ENCODE data around the gene CARD11. TPM values are rescaled to one million over a fixed set of nuclear protein-coding genes. Genes with fewer than 3 reads are reported as not detected.

Gene CARD11
- total RNA-seq, 1 experiment from 2014 or later: 0.82 TPM

DNA sequence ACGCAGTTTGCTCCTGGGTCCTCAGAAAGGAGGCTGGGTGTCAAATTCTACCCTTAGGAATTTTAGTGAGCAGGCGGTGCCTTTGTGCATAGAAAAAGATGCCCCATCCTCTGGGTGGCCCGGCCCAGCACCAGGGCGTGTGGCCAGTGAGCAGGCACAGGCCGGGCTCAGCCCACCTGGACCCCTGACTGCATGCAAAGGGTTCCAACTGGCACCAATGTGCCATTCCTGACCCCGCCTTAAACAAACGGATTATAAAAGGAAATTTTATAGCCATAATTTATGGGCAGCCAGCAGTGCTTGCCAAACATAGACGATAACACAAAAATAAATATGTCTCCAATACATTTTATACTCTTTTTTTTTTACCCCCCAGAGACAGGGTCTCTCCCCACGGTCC is 159.5 kb downstream of the CARD11 start:
- ATAC-seq (no peak), DNase-seq (ENCODE audit: low read depth, low spot score) (no peak)
- POLR2A ChIA-PET: no interaction called here
- Histone ChIP-seq H3K9me3 (ENCODE audit: control insufficient read depth, insufficient read depth, low read depth, low read length) (no peaks in the 10 kb centered on the region), H3K4me1 (ENCODE audit: control insufficient read depth, insufficient read depth, low read length) (peaks cover 27% of the 10 kb centered on the region), H3K27ac (ENCODE audit: low read length) (no peak overlapping the region), H3K27me3 (ENCODE audit: control insufficient read depth, insufficient read depth, low read length) (no peaks in the 10 kb centered on the region), H3K4me3 (ENCODE audit: low read depth in 2 of 2, low read length in 2 of 2) (no peak overlapping the region), H3K36me3 (ENCODE audit: control insufficient read depth, insufficient read depth, low read length) (no peaks in the 10 kb centered on the region)
- in situ Hi-C loops (cut with HindIII; ENCODE audit: low pct_unique_long_range_greater_than_20kb, low sequenced_read_pairs): no loop called here
- TF ChIP-seq, protein P1, sequence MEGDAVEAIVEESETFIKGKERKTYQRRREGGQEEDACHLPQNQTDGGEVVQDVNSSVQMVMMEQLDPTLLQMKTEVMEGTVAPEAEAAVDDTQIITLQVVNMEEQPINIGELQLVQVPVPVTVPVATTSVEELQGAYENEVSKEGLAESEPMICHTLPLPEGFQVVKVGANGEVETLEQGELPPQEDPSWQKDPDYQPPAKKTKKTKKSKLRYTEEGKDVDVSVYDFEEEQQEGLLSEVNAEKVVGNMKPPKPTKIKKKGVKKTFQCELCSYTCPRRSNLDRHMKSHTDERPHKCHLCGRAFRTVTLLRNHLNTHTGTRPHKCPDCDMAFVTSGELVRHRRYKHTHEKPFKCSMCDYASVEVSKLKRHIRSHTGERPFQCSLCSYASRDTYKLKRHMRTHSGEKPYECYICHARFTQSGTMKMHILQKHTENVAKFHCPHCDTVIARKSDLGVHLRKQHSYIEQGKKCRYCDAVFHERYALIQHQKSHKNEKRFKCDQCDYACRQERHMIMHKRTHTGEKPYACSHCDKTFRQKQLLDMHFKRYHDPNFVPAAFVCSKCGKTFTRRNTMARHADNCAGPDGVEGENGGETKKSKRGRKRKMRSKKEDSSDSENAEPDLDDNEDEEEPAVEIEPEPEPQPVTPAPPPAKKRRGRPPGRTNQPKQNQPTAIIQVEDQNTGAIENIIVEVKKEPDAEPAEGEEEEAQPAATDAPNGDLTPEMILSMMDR (IDR thresholded peaks at IDR 0.05): no peak
- peak; percentile 81 for TF ChIP-seq TCF7L2 (IDR thresholded peaks at IDR 0.05; ENCODE audit: low read depth, low read length)
- no peak for TF ChIP-seq SIN3A (IDR thresholded peaks at IDR 0.05; ENCODE audit: borderline replicate concordance, insufficient read depth, low read depth, low read length)
- TF ChIP-seq, protein P2, sequence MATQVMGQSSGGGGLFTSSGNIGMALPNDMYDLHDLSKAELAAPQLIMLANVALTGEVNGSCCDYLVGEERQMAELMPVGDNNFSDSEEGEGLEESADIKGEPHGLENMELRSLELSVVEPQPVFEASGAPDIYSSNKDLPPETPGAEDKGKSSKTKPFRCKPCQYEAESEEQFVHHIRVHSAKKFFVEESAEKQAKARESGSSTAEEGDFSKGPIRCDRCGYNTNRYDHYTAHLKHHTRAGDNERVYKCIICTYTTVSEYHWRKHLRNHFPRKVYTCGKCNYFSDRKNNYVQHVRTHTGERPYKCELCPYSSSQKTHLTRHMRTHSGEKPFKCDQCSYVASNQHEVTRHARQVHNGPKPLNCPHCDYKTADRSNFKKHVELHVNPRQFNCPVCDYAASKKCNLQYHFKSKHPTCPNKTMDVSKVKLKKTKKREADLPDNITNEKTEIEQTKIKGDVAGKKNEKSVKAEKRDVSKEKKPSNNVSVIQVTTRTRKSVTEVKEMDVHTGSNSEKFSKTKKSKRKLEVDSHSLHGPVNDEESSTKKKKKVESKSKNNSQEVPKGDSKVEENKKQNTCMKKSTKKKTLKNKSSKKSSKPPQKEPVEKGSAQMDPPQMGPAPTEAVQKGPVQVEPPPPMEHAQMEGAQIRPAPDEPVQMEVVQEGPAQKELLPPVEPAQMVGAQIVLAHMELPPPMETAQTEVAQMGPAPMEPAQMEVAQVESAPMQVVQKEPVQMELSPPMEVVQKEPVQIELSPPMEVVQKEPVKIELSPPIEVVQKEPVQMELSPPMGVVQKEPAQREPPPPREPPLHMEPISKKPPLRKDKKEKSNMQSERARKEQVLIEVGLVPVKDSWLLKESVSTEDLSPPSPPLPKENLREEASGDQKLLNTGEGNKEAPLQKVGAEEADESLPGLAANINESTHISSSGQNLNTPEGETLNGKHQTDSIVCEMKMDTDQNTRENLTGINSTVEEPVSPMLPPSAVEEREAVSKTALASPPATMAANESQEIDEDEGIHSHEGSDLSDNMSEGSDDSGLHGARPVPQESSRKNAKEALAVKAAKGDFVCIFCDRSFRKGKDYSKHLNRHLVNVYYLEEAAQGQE (IDR thresholded peaks at IDR 0.05; ENCODE audit: insufficient read depth in 1 of 2, low read depth in 2 of 2, low read length in 1 of 2): no peak
- TF ChIP-seq POLR2AphosphoS5 (IDR thresholded peaks at IDR 0.05; ENCODE audit: low read depth, low read length): no peak
- CTCF ChIA-PET: interaction anchor here (0.7 kb wide), 1 partner anchor 174 kb away, joined by 3 read pairs; no protein-coding TSS in a partner anchor
- no TSS peak for BruUV-seq (replicated peaks)
- intact Hi-C loops (cut with micrococcal nuclease; ENCODE audit: unreplicated experiment): loop anchor here (10.0 kb wide), 1 partner anchor 411 kb away; no protein-coding TSS in a partner anchor

DNA sequence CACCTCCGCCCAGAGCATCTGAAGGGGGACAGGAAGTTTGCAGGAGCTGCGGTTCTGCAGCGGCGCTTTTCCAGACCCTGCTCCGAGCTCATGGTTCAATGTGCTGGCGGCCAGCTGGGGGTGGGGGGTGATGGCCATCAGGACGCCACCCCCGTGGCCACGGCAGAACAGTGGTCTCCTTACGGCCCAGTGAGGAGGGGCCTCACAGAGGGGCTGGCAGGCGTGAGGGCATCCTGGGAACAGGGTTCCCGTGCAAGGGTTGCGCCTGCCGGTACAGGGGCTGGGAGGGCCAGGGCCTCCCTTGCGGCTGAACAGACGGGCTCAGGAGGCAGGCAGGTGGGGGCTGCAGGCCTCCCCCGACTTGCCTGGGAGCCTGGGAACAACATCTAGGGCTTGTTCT is 160.6 kb downstream of the CARD11 start:
- peaks cover 27% of the 10 kb centered on the region for H3K4me1 ChIP-seq (ENCODE audit: control insufficient read depth, insufficient read depth, low read length)
- in situ Hi-C loops (cut with HindIII; ENCODE audit: low pct_unique_long_range_greater_than_20kb, low sequenced_read_pairs): no loop called here
- no peak for ATAC-seq

More for the DNA sequence above, 160.6 kb downstream of the CARD11 start:
- TF ChIP-seq, protein P1 (IDR thresholded peaks at IDR 0.05): no peak
- TF ChIP-seq TCF7L2 (IDR thresholded peaks at IDR 0.05; ENCODE audit: low read depth, low read length): no peak
- intact Hi-C loops (cut with micrococcal nuclease; ENCODE audit: unreplicated experiment): loop anchor here (10.0 kb wide), 1 partner anchor 412 kb away; no protein-coding TSS in a partner anchor
- CTCF ChIA-PET: interaction anchor here (0.6 kb wide), 1 partner anchor 92 kb away, joined by 3 read pairs; no protein-coding TSS in a partner anchor
- H3K27ac ChIP-seq (ENCODE audit: low read length): no peak overlapping the region
- no TSS peak for BruUV-seq (replicated peaks)
- no peak for DNase-seq (ENCODE audit: low read depth, low spot score)
- H3K27me3 ChIP-seq (ENCODE audit: control insufficient read depth, insufficient read depth, low read length): no peaks in the 10 kb centered on the region
- no peak overlapping the region for H3K4me3 ChIP-seq (ENCODE audit: low read depth in 2 of 2, low read length in 2 of 2)
- H3K9me3 ChIP-seq (ENCODE audit: control insufficient read depth, insufficient read depth, low read depth, low read length): no peaks in the 10 kb centered on the region
- H3K36me3 ChIP-seq (ENCODE audit: control insufficient read depth, insufficient read depth, low read length): no peaks in the 10 kb centered on the region
- POLR2A ChIA-PET: interaction anchor here (0.6 kb wide), 1 partner anchor 451 kb away, joined by 8 read pairs; no protein-coding TSS in a partner anchor
